ENCODE measurements around the gene KIRREL3.

Gene KIRREL3

DNA sequence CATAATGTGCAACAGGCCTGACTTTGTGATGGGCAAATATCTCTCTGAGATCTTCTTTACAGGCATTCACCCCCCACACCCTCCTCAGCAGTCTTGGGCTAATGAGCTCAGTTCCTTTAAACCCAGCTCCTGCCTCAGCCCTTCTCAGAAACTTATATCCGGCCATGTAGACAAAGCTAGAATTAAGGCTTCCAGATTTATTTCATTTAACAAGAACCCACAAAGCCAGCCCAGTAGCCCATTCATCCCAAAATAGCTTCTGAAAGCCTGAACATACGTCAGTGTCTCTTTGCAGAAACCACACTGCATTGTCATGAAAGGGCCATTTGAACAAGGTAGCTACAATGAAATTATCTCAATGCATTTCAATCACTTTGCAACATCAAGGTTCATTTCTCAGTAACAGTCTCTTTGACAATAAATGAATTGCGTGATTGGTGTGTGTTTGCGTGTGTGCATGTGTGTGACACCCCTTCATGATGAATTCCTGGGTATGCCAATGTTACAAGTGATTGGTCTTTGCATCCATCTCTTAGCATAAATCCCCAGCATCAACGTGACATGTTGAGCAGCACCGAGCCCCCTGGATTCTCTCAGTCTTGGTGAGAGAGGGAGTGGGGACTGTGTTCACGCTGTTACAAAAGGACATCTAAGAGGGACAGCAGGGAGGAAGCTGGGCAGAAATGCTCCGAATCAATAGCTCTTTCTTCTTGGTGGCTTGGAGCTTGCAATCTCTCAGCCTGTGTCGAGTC, 299.6 kb downstream of the KIRREL3 start:
- DNase-seq, result no peak

DNA sequence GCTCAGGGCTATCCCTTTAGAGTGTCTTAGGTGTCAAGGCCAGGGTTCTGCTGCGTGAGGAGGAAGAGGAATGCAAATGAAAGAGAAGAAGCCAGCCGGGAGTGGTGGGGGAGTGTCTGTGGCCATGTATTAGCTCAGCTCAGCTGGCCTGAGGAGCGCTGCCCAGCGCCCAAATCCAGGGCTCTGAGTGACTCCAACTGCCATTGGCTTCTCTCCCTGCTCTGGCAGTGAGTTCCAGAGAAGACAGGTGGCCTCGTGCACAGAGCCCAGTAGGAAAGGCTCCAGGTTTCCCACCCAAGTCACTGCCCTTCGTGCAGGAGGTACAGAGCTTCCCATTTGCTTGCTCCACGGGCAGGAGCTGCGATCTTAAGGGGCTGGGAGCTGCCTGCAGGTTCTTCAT, 302.0 kb downstream of the KIRREL3 start:
- no peak for DNase-seq

DNA sequence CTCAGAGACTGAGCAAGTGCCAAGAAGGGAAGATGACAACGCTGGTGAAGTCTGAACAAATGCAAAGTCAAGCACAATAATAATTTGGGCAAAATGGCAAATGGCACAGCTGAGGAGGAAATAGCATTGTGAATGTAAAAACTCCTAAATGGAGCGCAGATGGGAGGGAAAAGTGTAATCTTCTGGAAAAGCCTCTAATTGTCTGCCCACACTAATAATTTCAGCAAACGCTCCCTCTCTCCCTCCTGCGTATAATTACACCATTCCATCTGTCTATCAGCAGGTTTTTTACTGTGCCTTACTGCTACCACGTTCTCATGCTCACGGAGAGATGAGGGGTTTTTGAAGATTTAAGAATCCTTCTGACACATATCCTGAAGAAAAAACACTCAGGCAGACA, 302.6 kb downstream of the KIRREL3 start:
- DNase-seq, result no peak

DNA sequence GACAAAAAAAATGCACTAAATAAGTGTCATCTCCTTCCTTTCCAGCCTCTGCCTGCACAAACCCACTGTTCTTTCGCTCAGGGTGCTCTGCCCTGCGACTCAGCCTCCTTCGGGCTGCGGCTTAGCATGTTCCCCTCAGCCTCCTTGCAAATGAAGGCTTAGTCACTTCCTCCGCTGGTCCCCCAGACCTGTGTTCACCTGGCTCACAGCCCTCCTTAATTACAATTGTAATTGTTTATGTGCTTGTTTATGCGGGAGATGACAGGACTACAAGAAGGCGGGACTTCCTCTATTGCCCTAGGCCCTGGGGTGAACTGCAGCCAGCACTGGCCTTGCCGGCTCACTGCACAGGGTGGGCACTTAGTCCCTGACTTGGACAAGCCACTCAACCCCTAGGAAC, 303.6 kb downstream of the KIRREL3 start:
- DNase-seq, result no peak

DNA sequence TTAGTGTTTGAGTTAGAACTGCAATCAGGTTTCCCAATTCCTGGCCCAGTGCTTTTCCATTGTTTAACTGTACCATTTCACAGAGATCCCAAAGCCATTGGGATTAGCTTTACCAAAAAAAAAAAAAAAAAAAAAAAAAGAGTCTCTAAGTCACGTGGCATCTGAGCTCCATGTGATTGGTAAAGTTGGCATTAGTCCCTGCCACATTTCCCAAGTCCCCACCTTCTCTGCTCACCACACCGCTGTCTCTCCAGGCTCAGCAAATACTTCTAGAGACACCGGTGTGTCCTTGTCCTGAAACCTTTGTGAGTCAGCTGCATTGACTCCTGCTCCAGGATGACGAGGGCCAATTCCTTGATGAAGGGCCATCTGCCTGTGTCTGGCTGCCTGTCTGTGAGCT, 305.3 kb downstream of the KIRREL3 start:
- DNase-seq, result no peak

DNA sequence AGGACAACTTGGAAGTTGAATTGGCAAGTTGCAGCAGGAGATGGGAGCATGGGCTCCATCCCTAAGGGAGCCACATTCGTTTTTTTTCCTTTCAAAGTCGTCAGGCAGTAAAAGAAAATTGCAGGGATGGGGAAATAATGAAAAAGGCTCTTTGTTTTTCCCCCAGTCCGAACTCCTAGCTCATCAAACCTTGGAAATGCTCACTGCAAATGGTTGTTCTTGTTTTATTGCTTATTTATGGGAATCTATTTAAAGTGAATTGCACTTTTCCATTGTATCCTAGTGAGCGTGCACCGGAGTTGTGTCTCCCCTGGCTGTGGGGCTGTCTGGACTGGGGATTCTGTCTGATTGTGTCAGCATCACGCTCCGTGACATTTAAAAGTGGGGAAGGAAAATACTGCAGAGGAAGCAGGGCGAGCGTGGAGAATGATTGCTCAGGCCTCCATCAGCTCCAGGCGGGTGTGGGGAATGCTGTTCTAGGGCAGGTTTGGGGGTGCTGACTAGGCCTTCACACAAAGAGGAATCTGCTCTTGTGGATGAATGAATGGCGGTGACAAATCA, 306.4 kb downstream of the KIRREL3 start:
- no peak for DNase-seq

DNA sequence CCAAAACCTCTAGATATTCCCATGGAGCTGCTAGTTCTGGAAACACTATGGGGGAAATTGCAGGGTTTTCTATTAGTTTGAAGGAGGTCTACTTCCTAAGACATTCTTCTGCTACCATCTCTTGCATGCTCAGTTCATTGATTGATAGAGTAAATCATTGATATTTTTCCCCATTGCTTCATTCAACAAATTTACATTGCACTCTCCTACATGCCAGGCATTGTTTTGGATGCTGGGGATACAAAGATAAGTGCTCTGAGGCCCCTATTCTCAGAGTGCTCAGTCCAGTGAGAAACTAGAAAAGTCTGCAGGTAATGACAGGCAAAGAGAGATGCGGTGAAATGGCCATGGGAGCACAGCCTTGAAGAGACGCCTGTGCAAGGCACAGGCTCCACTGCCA, 313.1 kb downstream of the KIRREL3 start:
- no peak for DNase-seq

DNA sequence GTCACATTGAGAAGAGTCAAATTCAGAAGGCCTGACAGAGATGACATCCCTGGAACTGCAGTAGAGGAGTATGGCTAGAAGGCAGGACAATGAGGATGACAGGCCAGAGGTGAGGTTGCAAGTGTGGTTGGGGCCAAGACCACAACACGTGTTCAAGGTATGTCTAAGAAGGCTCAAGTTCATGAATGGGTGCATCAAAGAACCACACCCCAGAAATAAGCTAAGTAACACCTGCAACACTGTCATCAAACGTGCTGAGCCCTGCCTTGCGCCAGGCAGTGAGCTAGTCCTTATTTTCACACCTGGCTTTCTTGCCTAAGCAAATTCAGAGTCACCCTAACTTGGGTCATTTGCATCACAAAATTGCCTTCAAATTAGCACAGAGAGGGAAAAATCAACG, 313.6 kb downstream of the KIRREL3 start:
- DNase-seq, result no peak

DNA sequence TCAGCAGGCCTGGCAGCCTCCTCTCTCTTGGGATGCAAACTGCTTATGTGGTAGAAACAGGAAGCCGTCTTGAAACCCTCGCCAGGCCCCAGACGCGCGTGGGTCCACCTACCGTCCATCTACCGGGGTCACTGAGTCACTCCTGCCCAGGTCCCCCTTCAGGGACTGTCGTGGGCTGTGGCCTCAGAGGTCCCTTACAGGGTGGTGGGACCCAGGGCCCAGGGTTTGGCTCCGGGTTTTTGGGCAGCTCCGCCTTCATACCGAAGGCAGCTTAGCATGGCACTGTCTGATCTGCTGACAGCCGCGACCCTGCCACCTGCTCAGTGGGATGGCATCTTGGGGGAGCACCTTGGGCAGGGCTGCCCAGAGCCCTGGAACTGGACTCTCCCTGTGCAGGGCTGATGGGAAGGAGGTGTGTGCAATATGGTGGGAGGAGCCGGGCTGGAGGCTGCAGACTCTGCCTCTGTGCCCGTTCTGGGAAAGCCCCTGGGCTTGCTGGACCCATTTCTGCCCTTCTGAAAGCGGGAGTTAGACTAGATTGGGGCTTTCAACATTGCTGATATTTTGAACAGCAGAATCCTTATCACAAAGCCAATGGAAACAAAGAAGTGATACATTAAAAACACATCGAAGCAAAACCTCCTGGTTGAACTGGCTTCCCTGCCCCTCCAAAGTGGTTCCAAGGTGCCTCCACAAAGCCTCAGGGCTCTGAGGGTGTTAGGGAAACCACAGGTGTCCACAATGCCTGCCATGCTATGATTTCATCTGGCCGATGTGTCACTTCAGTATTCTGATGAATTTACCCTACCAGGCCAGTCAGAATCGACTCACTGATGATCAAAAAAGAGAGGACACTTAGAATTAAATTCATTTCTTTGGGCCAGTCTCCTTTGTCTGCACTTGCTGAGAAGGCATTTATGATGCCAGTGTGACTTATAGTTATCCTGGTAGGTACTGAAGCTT, 316.5 kb downstream of the KIRREL3 start:
- DNase-seq, result no peak

DNA sequence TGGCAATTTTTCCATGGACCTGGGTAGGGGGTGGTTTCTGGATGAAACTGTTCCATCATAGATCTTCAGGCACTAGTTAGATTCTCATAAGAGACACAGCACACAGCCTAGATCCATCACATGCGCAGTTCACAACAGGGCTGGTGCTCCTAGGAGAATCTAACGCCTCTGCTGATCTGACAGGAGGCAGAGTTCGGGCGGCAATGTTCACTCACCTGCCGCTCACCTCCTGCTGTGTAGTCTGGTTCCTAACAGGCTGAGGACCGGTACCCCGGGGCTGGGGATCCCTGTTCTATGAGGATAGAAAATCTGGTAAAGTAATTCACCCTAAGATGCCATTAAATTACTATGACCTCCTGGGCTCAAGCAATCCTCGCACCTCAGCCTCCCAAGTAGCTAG, 318.0 kb downstream of the KIRREL3 start:
- no peak for DNase-seq

DNA sequence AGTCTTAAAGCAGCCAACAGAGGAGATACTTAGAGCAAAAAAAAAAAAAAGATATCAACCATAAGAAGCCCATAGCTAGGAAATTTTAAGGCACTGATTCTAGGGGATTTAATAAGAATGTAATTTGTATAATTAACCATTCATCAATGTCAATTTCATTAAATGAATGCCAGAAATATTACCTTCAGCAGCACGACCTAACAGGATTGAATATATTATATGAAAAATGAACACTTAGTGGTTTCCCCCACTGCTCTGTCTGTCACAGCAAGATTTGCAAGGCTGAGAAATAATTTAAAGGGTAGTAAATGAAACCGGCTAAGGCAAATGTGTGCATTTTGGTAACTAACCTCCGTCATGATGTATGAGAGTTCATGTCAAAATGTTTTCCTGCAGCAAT, 319.9 kb downstream of the KIRREL3 start:
- DNase-seq, result no peak

DNA sequence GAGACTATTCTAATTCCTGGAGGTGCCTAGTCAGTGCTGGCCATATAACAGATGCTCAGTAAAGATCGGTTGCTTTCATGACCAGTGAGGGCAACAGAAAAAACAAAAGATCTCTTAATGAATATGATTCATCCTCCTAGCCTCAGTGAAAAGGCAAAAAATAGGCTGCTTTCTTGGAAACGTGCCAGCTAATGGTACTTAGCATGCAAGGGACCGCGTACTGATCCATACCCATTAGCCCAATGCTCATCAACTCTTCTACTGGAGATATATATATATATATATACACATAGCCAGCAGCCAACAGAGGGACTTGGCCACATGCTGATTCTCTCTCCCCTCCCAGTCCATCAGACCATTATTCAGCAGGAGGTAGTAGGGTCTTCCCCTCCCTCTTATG, 320.4 kb downstream of the KIRREL3 start:
- no peak for DNase-seq

DNA sequence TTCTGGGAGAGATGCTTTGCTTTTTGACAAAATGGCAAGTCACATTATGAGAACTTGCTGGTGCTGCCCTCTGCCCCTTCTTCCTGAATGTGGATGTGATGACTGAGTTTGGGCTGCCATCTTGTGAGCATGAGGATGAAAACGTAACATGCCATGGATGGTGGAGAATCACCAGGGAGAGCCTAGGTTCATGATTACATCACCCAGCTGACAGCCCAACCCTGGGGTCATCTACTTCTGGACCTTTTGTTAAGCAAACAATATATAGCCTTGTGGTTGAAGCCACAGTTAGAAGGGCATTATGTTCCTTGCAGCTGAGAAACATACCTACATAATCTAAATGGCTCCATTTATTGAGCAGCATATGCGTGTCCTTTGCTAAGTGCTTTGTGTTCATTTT, 321.5 kb downstream of the KIRREL3 start:
- no peak for DNase-seq

DNA sequence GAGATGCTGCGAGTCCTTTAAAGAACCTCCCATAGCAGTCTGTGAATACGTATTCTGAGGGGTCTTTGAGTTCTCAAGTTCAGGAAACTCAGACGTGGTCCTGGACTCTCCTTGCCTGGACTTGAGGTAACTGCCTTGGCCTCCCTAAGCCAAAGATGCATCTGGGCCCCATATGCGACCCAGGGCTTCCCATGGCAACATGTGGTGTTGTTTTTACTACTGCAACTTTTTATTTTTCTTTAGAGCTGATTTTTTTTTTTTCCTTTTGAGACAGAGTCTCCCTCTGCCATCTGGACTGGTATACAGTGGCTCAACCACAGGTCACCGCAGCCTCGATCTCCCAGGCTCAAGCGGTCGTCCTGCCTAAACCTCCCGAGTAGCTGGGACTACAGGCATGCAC, 324.0 kb downstream of the KIRREL3 start:
- no peak for DNase-seq

DNA sequence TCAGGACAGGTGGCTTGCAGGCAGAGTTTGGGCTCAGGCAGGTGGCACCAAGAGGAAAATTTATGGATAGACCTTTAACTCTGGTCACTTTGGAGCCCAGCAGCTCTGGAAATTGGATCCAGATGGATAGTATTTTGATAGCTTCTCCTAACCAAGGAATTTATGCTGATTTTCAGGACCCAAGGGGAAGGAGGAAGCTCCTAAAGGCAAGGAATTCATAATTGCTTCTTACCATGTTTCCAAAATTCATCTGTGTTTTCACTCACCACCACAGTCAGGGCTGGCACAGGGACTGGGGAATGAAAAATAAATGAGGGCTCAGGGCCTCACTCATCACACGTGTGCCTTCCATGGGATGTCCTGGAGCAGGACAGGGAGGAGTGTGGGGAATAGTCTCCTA, 327.3 kb downstream of the KIRREL3 start:
- DNase-seq, result no peak

DNA sequence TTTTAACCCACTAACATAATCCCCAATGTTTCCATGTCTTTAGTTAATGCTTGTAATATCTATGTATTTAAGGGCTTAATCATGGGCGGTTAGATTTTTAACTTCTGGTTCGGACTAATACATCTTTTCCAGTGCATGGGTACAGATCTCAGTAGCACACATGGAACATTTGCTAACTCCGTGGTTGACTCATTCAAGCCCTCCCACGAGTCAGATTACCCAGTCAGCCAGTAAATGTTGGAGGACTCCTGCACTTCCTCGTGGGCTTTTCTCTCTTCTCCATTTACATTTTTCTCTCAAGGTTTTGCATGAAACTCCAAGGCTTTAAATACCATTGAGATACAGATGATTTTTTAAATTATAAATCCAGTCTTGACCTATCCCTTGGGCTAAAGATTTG, 331.2 kb downstream of the KIRREL3 start:
- DNase-seq, result no peak

DNA sequence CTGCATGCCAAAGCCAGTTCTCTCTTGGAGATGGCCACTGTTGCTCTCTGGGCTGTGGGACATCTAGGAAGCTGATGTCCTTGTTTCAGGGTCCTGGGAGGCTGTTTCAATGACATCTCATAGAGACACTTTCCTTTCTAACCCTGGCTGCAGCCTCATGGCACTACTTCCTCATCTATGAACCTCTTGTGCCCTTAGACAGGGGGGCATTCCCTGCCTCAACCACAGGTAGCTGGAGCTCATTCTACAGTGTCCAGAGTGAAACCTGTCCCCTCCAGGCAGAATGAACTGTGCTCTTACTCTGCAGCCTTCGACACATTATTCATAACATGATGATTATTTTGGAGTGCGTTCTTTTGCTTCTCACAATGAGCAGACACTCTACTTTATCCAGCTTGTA, 335.9 kb downstream of the KIRREL3 start:
- DNase-seq, result no peak

DNA sequence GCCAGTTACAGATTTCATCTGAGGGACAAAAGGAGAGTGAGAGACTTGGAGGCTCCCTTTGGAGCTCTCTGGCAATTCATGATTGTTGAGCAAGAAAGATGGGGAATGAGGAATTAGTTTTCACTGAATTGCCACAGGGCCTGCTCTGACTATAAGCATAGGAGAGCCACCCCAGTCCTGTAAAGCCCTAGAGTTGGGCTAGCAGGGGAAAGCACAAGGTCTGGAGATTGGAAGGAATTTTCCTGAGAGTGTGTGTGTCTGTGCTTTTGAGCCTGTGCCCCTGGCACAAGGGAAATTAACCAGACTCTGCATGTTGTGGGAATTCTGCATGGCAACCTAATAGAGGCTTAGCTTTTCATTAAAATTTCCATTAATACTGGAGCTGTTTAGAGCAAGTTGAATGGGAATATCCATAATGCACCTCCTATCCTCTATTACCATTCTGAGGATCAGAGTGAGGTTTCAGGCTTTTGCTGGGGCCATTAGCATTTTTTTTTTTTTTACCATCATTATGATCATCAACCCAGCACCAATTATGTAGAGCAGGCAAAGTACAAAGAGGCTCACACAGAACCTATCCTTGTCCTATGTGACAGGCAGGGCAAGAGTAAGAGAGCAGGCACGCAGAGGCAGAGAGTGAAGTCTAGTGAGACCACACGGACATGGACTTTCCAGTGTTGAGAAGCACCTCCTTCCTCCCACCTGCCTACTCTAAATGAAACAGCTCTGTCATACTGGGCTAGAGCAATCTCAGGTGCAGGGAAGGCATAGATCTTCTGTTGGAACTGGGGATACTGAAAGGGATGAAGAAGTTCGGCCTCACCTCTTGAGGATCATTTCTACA, 336.6 kb downstream of the KIRREL3 start:
- no peak for DNase-seq

DNA sequence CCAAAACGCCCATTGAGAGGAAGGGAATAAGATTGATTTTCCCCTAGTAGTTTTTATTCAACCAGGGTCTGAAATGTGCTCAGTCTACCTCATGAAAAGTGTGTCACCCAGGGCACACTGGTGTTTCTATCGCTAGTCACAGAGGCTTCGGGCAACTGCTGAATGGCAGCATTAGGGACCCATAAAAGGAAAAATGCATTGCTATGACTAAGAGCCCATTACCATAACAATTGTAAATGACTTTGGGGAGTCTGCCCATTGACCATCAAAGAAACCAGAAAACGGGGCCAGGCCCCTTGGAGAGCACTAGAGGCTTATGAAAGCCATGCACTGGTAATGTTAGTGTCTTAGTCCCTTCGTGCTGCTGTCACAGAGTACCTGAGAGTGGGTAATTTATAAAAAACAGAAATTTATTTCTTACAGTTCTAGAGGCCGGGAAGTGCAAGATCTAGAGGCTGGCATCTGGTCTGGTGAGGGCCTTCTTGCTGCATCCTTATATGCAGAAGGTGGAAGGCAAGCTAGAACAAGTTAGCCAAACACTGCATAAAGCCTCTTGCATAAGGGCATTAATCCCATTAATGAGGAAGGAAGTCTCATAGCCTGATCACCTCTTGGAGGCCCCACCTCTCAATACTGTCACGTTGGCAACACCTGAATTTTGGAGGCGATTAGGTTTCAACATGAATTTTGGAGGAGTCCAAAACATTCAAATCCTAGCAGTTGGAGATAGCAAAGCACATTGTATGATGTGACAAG, 338.4 kb downstream of the KIRREL3 start:
- DNase-seq, result no peak

DNA sequence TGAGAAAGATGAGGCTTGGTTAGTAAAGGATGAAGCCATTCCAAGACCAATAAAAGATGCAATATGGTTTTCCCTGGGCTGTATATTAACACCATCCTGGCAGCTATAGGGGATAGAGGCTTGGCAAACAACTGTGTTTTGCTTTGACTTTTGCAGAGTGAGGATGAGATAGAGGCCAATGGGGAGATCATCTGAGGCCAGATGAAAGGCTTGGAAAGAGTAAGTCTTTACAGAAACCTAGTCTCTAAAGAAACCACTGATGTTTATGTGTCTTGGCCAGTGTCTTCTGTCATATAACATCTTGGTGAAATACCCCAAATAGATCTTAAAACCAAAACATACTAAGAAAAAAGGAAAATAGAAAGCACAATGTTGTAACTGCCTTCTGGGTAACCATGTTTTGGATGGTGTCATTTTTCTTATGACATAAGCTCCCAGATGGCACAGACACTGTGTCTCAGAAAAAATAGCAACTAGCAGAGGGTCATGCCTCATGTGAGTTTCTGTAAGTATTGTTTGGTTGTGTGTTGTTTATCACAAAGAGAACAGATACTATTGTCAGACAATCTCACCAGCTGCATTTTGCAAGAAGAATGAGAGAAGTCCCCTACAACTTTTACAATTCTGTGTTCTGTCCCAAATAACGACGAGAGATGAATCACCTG, 339.7 kb downstream of the KIRREL3 start:
- no peak for DNase-seq

DNA sequence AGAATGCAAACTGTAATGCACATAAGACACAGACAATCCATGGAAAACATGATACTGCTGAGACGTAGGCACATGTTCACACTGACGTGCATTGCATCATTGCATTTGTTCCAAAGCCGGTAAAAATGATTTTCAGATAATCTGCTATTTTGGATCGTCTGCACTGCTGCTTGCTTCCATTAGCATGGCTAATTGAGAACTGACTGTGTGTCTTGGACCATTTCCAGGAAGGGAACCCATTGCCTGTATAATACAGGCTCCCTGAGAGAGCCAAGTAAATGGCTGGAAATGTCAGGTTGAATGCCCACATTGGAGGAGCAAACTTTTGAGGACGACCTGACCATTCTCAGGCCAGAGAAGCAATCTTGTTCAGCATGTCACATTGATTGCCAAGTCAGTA, 340.2 kb downstream of the KIRREL3 start:
- no peak for DNase-seq
